HepG2 (cell line): ENCODE results near the gene CRIM1. TPM values are rescaled to one million over a fixed set of nuclear protein-coding genes. Genes with fewer than 3 reads are reported as not detected.

Source experiments
- BRD4 ChIP-seq: sonication (generic); formaldehyde crosslinking; IDR thresholded peaks from 2 replicates; pipeline ENCODE4 v1.4.0; 2020; ENCODE audit warnings: missing genetic modification reagents
- CEBPB ChIP-seq: IDR thresholded peaks from 2 replicates; pipeline ENCODE4 v1.6.1; 2011; ENCODE audit warnings: low read depth, low read length, improper control_type of control experiment, borderline replicate concordance
- FOXK1 ChIP-seq: sonication (generic); formaldehyde crosslinking; IDR thresholded peaks from 2 replicates; pipeline ENCODE4 v1.4.0; 2020; ENCODE audit warnings: low read depth, missing genetic modification reagents, borderline replicate concordance
- JUN ChIP-seq: sonication (generic); formaldehyde crosslinking; IDR thresholded peaks from 2 replicates; pipeline ENCODE4 v1.4.0; 2020; ENCODE audit warnings: mild to moderate bottlenecking, missing genetic modification reagents
- JUND ChIP-seq: sonication (generic); formaldehyde crosslinking; IDR thresholded peaks from 2 replicates; pipeline ENCODE4 v1.8.0; 2022; ENCODE audit warnings: mild to moderate bottlenecking, missing genetic modification reagents
- MTA1 ChIP-seq: sonication (generic); formaldehyde crosslinking; IDR thresholded peaks from 2 replicates; pipeline ENCODE4 v1.4.0; 2020; ENCODE audit warnings: missing genetic modification reagents, mild to moderate bottlenecking, borderline replicate concordance
- MXI1 ChIP-seq: IDR thresholded peaks from 3 replicates; pipeline ENCODE4 v1.6.1; 2012; ENCODE audit warnings: low read depth, low read length, inconsistent platforms, borderline replicate concordance
- NKX3-1 ChIP-seq: sonication (generic); formaldehyde crosslinking; IDR thresholded peaks from 2 replicates; pipeline ENCODE4 v1.5.0; 2020; ENCODE audit warnings: missing genetic modification reagents
- NR3C1 ChIP-seq: sonication (generic); formaldehyde crosslinking; IDR thresholded peaks from 2 replicates; pipeline ENCODE4 v1.4.0; 2020; ENCODE audit warnings: missing genetic modification reagents
- ZFX ChIP-seq: sonication (generic); formaldehyde crosslinking; IDR thresholded peaks from 2 replicates; pipeline ENCODE4 v1.4.0; 2020; ENCODE audit warnings: mild to moderate bottlenecking, low read depth, missing genetic modification reagents, moderate library complexity
- ZNF20 ChIP-seq: sonication (generic); formaldehyde crosslinking; IDR thresholded peaks from 2 replicates; pipeline ENCODE4 v1.4.0; 2020; ENCODE audit warnings: mild to moderate bottlenecking, moderate library complexity, missing genetic modification reagents
- ZNF446 ChIP-seq: sonication (generic); formaldehyde crosslinking; IDR thresholded peaks from 2 replicates; pipeline ENCODE4 v1.5.0; 2020; ENCODE audit warnings: mild to moderate bottlenecking, missing genetic modification reagents
- ZNF468 ChIP-seq: sonication (generic); formaldehyde crosslinking; IDR thresholded peaks from 2 replicates; pipeline ENCODE4 v1.8.0; 2022; ENCODE audit warnings: mild to moderate bottlenecking, moderate library complexity, missing genetic modification reagents
- ZNF780A ChIP-seq: sonication (generic); formaldehyde crosslinking; IDR thresholded peaks from 2 replicates; pipeline ENCODE4 v1.8.0; 2022; ENCODE audit warnings: mild to moderate bottlenecking, missing genetic modification reagents, moderate library complexity
- ZSCAN9 ChIP-seq: IDR thresholded peaks from 2 replicates; pipeline ENCODE4 v1.6.1; 2016; ENCODE audit warnings: borderline replicate concordance
- polyA plus RNA-seq, 8 experiments: library from polyadenylated mRNA; depleted of rRNA in 3 of 8; stranded (reverse) in 7 of 8; unstranded in 1 of 8; fragments of >200 nt; fragmentation: Illumina TruSeq in 4 of 8; extraction: Trizol in 4 of 8; gene quantifications; 2 replicates each; pipeline versions ENCODE4 v1.2.1 to v1.2.3, GENCODE V29; 2011 to 2016; ENCODE audit warnings: low read depth in 4 of 8, missing spikeins in 1 of 8, mixed read lengths in 1 of 8; ENCODE audit not compliant: insufficient read depth in 1 of 8
- total RNA-seq, 5 experiments: library from RNA; depleted of rRNA; stranded (reverse); fragments of >200 nt; fragmentation: Illumina TruSeq; extraction: Trizol; gene quantifications; 2 replicates each; pipeline ENCODE4 v1.2.3, GENCODE V29; 2016; ENCODE audit warnings: low read depth in 1 of 5
- TF ChIP-seq, protein P1 (sequence below): sonication (generic); formaldehyde crosslinking; IDR thresholded peaks from 2 replicates; pipeline ENCODE4 v1.9.0; 2022; ENCODE audit warnings: missing genetic modification reagents, mild to moderate bottlenecking, borderline replicate concordance
- TF ChIP-seq, protein P2 (sequence below): IDR thresholded peaks from 2 replicates; pipeline ENCODE4 v1.6.1; 2018; ENCODE audit warnings: missing genetic modification reagents, mild to moderate bottlenecking, missing compliant biosample characterization
- TF ChIP-seq, protein P3 (sequence below): sonication (generic); formaldehyde crosslinking; IDR thresholded peaks from 2 replicates; pipeline ENCODE4 v1.8.1; 2023; ENCODE audit warnings: mild to moderate bottlenecking, missing genetic modification reagents
- TF ChIP-seq, protein P4 (sequence below): IDR thresholded peaks from 2 replicates; pipeline ENCODE4 v1.6.1; 2016; ENCODE audit warnings: control low read depth
- TF ChIP-seq, protein P5 (sequence below): fragments of 450-650 bp; IDR thresholded peaks from 2 replicates; pipeline ENCODE4 v1.6.1; 2017
- TF ChIP-seq, protein P6 (sequence below): IDR thresholded peaks from 2 replicates; pipeline ENCODE4 v1.6.1; 2016; ENCODE audit warnings: missing biosample characterization, missing genetic modification reagents, low read depth

The CRIM1 gene
- total and polyA plus RNA-seq, 2 of the 13 experiments (the other 11 are each of a cell fraction or from before 2014, with no cell fraction given) = 39.1 to 69.9 TPM

DNA sequence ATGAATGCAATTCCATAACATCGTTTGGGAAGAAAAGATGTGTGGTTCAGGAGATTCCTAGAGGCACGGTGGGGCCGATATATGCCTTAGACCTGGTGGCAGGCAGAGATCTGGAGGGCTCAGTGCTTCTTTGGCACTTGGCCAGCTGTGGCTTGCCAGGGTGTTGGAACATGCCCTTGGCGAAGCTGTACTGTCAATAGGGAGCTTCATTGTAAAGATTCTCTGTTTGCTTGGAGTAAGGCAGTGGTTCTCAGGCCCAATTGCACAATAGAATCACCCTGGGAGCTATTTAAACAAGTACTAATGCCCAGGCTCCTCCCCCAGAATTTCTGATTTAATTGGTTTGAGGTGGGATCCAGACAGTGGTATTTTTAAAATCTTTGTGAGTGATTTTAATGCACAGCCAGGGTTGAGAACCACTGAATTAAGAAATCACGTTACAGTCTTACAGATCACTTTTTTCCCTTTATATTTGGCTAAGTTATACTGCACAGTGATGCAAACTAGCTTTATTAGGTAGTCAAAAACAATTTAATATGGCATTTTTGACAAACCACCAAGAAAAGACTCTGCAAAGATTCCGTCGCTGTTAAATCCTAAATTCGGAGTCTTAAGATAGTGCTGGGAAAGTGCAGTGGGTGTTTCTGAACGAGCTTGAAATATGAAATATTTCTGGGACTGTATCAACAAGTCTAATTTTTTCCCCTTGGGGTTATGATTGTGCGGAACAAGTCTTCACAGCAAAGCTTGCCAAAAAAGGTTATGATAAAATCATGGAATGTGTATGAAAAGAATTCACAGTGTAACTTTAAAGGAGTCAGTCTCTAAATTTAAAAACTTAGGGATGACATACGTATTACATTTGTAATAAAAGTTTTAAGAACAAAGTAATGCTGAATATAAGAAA is 78.0 kb downstream of the CRIM1 start (continued):
- TF ChIP-seq, protein P1, sequence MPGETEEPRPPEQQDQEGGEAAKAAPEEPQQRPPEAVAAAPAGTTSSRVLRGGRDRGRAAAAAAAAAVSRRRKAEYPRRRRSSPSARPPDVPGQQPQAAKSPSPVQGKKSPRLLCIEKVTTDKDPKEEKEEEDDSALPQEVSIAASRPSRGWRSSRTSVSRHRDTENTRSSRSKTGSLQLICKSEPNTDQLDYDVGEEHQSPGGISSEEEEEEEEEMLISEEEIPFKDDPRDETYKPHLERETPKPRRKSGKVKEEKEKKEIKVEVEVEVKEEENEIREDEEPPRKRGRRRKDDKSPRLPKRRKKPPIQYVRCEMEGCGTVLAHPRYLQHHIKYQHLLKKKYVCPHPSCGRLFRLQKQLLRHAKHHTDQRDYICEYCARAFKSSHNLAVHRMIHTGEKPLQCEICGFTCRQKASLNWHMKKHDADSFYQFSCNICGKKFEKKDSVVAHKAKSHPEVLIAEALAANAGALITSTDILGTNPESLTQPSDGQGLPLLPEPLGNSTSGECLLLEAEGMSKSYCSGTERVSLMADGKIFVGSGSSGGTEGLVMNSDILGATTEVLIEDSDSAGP (CRISPR knock-in tag) = 0 out of 2 replicates have a peak, but pooled peaks have one; percentile 19
- TF ChIP-seq, protein P2, sequence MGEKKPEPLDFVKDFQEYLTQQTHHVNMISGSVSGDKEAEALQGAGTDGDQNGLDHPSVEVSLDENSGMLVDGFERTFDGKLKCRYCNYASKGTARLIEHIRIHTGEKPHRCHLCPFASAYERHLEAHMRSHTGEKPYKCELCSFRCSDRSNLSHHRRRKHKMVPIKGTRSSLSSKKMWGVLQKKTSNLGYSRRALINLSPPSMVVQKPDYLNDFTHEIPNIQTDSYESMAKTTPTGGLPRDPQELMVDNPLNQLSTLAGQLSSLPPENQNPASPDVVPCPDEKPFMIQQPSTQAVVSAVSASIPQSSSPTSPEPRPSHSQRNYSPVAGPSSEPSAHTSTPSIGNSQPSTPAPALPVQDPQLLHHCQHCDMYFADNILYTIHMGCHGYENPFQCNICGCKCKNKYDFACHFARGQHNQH (CRISPR knock-in tag) = peak; percentile 47; the same call in 1 of the 2 replicates
- TF ChIP-seq, protein P3, sequence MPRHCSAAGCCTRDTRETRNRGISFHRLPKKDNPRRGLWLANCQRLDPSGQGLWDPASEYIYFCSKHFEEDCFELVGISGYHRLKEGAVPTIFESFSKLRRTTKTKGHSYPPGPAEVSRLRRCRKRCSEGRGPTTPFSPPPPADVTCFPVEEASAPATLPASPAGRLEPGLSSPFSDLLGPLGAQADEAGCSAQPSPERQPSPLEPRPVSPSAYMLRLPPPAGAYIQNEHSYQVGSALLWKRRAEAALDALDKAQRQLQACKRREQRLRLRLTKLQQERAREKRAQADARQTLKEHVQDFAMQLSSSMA (CRISPR knock-in tag) = no peak
- TF ChIP-seq ZNF780A (CRISPR knock-in tag) (no peak), MTA1 (CRISPR knock-in tag) (0 out of 2 replicates have a peak, but pooled peaks have one; percentile 48), JUN (CRISPR knock-in tag) (no peak), MXI1 (peak; percentile 62; the same call in 1 of the 3 replicates), JUND (CRISPR knock-in tag) (no peak), ZNF468 (CRISPR knock-in tag) (no peak), ZSCAN9 (CRISPR knock-in tag) (peak; percentile 82; the same call in 1 of the 2 replicates), ZNF20 (CRISPR knock-in tag) (no peak), ZNF446 (no peak), NR3C1 (CRISPR knock-in tag) (no peak), FOXK1 (CRISPR knock-in tag) (0 out of 2 replicates have a peak, but pooled peaks have one; percentile 63), NKX3-1 (no peak), CEBPB (peak; percentile 97), BRD4 (CRISPR knock-in tag) (no peak), ZFX (CRISPR knock-in tag) (peak; percentile 48; the same call in 1 of the 2 replicates)
- TF ChIP-seq, protein P4, sequence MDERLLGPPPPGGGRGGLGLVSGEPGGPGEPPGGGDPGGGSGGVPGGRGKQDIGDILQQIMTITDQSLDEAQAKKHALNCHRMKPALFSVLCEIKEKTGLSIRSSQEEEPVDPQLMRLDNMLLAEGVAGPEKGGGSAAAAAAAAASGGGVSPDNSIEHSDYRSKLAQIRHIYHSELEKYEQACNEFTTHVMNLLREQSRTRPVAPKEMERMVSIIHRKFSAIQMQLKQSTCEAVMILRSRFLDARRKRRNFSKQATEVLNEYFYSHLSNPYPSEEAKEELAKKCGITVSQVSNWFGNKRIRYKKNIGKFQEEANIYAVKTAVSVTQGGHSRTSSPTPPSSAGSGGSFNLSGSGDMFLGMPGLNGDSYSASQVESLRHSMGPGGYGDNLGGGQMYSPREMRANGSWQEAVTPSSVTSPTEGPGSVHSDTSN (CRISPR knock-in tag) = no peak
- TF ChIP-seq, protein P5, sequence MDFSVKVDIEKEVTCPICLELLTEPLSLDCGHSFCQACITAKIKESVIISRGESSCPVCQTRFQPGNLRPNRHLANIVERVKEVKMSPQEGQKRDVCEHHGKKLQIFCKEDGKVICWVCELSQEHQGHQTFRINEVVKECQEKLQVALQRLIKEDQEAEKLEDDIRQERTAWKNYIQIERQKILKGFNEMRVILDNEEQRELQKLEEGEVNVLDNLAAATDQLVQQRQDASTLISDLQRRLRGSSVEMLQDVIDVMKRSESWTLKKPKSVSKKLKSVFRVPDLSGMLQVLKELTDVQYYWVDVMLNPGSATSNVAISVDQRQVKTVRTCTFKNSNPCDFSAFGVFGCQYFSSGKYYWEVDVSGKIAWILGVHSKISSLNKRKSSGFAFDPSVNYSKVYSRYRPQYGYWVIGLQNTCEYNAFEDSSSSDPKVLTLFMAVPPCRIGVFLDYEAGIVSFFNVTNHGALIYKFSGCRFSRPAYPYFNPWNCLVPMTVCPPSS = no peak
- TF ChIP-seq, protein P6, sequence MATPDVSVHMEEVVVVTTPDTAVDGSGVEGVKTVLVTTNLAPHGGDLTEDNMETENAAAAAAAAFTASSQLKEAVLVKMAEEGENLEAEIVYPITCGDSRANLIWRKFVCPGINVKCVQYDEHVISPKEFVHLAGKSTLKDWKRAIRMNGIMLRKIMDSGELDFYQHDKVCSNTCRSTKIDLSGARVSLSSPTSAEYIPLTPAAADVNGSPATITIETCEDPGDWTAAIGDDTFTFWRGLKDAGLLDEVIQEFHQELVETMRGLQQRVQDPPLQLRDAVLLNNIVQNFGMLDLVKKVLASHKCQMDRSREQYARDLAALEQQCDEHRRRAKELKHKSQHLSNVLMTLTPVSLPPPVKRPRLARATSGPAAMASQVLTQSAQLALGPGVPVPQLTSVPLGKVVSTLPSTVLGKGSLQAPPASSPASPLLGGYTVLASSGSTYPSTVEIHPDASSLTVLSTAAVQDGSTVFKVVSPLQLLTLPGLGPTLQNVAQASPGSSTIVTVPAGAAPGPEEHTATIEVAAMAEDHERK (CRISPR knock-in tag) = no peak
